ENCODE measurements around the gene AICDA.
"Not testable (repeated sequence)": the region's sequence is repeated elsewhere in the genome, so short reads cannot be mapped to it uniquely, and the experiment has no call there.

The AICDA gene

DNA sequence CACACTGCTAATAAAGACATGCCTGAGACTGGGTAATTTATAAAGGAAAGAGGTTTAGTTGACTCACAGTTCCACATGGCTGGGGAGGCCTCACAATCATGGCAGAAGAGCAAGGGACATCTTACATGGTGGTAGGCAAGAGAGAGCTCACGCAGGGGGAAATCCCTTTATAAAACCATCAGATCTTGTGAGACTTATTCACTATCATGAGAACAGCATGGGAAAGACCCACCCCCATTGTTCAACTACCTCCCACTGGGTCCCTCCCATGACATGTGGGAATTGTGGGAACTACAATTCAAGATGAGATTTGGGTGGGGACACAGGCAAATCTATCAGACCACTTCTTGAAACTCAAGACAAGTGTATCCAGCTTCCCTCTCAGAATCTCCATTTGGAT is 1.2 kb upstream of the AICDA start:
- not testable (repeated sequence) for DNase-seq (ENCODE audit: low read depth in 2 of 2, low spot score in 1 of 2)

DNA sequence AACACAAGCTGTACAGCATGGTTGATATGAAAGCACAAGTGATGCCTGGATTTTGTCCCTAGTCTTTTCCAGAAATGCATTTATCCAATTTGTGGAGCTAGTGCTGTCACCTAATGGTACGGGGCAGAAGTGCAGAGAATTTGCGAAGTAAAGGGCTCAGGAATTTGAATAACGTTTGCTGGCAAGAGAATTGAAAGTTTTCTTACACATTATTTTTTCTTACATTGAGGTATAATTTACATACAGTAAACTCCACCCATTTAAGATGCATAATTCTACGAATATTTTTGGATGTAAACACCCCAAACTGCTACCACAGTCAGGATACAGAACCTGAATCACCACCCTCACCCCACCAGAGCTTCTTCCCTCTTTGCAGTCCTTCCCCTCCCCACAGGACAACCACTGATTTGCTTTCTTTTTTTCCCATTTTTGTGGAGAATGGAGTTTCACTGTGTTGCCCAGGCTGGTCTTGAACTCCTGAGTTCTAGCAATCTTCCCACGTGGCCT is 3.5 kb downstream of the AICDA start:
- DNase-seq (ENCODE audit: low read depth in 2 of 2, low spot score in 1 of 2), result no peak

DNA sequence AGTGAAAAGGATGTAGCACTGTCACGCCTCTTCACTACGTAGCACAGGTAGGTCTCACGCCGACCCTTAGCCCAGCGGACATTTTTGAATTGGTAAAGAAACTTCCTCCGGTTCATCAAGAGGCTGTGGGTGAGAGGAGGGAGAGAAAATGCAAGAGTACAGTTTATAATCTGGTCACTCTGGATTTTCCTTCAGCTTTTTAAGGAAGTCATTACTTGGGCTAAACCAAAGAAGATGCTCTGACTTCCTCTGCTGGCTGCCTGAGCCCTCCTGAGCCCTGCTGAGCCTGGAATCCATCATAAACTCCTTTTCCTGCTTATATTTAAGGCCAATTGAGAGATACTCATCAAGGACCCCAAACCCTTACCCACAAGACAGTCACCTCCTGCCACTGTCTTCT is 5.8 kb downstream of the AICDA start:
- DNase-seq (ENCODE audit: low read depth in 2 of 2, low spot score in 1 of 2), result no peak

DNA sequence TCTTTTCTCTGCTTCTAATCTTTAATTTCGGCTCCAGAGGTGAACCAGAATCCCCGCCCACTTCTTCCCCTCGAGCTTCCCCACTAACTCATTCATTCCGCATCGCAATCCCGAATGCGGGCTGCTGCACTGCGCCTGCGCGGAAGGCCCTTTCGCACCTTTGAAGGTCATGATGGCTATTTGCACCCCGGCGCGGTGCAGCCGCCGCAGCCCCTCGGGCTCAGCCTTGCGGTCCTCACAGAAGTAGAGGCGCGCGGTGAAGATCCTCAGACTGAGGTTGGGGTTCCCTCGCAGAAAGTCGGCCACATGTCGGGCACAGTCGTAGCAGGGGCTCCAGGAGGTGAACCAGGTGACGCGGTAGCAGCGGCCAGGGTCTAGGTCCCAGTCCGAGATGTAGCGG is 7.6 kb downstream of the AICDA start:
- DNase-seq (ENCODE audit: low read depth in 2 of 2, low spot score in 1 of 2), result no peak

DNA sequence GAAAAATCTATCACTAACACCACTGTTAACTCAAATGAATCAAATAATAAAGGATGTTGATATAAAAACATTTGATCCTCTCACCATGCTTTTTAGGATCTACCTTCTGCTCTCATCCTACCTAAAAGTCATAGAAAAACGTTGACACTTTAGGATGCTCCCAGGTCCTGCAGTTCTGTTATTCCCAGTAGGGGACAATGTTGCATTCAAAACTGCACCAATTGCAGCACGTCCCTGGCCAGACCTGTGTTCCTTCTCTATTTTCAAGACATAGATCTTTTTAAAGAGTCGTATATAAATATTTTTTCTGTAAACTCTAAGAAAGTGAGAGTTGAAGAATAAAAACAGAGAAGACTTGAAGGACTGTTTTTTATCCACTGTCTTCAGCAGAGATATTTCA is 8.8 kb downstream of the AICDA start:
- no peak for DNase-seq (ENCODE audit: low read depth in 2 of 2, low spot score in 1 of 2)

DNA sequence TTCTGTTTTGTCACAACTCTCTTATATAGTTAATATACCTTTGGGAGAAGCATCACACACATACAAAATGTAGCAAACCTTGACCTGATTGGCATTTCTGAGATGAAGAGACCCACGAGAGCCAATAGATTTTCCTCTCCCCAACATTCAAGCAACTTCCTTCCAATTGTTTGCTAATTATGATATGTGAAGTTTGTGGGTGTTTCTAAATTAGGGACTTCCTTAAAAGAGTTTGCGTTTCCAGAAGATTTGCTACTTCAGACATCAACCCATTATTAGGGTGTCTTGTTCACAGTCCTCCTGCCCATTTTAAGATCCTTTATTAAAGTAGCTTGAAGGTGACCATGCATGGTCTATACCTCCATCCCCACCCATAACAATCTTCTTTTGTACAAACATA is 9.4 kb downstream of the AICDA start:
- no peak for DNase-seq (ENCODE audit: low read depth in 2 of 2, low spot score in 1 of 2)

DNA sequence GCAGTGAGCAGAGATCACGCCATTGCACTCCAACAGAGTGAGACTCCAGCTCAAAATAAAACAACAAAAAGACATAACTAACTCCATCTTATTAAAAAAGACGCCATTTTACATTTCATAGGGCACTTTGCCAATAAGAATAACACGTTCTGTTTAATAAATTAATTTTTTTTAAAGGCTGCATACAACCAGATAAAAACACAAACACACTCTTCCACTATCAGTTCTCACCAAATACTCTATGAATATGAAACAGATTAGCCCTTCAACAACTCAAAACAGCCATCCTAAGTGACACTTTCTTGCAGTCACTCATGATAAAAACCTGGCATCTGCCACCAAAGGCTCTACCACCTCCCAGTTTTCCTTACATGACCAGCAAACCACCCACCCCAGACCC is 16.1 kb downstream of the AICDA start:
- DNase-seq (ENCODE audit: low read depth in 2 of 2, low spot score in 1 of 2), result no peak

DNA sequence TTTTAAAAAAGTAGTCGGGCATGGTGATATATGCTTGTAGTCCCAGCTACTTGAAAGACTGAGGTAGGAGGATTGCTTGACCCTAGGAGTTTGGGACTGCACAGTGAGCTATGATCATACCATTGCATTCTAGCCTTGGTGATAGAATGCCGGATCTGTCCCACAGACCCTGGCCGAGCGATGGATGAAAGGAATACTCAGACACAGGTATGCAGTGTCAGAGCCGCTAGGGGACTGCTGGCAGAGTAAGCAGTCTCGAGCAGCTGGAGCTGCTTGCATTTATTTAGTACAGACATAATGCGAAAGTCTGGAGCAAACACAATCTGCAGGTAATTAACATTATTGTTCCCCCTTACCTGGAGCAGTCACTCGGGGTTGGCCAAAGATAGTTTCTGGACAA is 18.6 kb downstream of the AICDA start:
- DNase-seq (ENCODE audit: low read depth in 2 of 2, low spot score in 1 of 2), result no peak

DNA sequence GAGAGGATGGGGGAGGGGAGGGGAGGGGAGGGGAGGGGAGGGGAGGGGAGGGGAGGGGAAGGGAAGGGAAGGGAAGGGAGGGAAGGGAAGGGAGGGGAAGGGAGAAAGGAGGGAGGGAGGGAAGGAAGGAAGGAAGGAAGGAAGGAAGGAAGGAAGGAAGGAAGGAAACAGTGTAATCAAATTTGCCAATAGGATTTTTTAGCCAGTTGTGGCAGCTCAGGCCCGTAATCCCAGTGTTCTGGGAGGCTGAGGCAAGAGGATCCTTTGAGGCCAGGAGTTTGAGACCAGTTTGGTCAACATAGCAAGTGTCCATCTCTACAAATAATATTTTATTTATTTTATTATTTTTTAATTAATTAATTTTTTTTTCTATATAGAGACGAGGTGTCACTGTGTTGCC is 19.4 kb downstream of the AICDA start:
- no peak for DNase-seq (ENCODE audit: low read depth in 2 of 2, low spot score in 1 of 2)

DNA sequence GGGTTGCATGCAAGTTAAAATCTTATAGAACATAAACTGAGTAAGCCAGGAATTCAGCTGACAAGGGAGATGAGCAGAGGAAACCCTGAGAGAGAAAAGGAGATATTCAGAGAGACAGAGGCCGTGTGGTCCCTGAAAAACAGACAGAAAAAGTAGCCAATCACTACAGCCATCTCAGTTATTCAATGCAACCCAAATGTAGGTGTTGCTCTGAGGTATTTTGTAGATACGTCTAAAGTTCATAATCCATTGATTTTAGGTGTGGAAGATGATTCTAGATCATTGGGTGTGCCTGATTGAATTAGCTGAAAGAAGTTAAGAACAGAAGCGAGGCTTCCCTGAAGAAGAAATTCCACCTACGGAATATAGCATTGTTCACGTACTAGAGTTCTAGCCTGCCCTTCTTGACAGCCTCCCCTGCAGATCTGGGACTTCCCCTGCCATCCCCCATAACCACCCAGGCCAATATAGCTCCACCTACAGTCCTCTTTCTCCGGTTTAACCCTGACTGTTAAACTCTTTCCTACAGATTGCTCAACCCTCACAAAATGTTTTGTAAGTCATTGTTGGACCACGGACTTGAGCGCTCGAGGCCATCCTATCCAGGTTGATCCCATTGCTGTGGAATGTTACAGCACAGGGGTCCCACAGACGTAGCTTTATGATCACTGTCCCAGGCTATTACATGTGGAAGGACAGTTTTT is 21.7 kb downstream of the AICDA start:
- DNase-seq (ENCODE audit: low read depth in 2 of 2, low spot score in 1 of 2), result no peak

DNA sequence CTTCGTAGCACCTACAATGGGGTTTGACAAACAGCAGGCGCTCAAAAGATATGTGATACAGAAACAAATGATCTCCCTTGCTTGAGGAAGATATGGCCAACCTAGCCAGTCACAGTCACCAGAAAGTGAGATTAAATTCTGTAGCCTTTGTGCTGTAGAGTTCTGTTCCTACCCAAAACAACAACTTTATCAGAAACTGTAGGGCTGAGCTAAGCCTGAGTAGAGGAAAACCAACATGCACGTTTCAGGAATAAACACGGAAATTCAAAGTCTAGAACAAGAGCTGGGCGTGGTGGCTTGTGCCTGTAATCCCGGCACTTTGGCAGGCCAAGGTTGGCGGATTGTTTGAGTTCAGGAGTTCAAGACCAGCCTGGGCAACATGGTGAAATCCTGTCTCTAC is 23.0 kb downstream of the AICDA start:
- no peak for DNase-seq (ENCODE audit: low read depth in 2 of 2, low spot score in 1 of 2)

DNA sequence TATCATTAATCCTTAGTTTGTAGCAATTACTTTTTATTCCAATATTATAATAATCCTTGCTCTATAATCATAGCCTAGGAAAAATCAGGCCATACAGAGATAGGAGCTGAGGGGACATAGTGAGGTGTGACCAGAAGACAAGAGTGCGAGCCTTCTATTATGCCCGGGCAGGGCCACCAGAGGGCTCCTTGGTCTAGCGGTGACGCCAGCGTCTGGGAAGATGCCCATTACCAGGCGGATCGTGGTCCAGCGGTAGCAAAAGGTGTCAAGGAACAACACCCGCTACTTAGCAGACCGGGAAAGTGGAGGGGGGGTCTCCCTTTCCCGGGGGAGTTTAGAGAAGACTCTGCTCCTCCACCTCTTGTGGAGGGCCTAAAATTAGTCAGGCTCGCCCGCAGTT is 28.2 kb downstream of the AICDA start:
- not testable (repeated sequence) for DNase-seq (ENCODE audit: low read depth in 2 of 2, low spot score in 1 of 2)

DNA sequence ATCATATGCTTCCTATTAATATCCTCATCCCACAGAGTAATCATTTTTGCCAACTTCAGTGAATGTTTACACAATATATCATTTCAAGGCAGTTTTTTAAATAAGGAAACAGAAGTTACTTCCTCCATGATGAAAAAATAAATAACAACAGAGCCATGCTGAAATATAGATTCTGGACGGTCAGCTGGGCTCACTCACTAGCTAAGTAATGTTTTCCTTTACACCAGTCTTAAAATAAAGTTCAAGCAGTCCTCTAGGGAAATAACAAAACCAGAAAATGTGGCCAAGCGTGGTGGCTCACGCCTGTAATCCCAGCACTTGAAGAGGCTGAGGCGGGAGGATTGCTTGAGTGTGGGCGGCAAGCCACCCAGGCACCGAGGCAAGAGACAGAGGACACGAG is 28.7 kb downstream of the AICDA start:
- no peak for DNase-seq (ENCODE audit: low read depth in 2 of 2, low spot score in 1 of 2)

DNA sequence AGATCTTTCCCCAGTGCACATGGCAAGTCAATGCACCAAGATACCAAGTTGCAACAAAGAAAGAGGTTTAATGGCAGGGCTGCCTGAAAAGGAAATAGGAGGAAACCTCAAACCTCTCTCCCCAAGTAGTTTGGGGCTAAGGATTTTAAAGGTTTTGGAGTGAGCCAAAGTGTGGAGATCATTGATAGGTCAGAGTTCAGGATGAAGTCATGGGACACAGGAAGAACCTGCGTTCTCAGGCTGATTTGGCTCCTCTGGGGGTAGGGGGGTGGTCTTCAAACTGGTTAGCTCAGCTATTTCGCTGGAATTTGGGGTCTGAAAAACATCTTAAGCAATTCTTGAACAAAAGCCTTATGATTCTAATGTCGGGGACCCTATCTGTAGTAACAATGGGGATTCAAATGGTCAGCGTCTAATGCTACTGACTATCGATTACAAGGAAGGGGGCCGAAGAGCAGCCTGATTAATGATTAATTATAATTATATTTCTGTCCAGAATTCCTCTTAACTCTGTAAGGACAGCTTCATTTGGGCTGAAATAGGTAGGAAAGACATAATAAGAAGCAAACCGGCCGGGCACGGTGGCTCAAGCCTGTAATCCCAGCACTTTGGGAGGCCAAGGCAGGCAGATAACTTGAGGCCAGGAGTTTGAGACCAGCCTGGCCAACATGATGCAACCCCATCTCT is 31.4 kb downstream of the AICDA start:
- no peak for DNase-seq (ENCODE audit: low read depth in 2 of 2, low spot score in 1 of 2)

DNA sequence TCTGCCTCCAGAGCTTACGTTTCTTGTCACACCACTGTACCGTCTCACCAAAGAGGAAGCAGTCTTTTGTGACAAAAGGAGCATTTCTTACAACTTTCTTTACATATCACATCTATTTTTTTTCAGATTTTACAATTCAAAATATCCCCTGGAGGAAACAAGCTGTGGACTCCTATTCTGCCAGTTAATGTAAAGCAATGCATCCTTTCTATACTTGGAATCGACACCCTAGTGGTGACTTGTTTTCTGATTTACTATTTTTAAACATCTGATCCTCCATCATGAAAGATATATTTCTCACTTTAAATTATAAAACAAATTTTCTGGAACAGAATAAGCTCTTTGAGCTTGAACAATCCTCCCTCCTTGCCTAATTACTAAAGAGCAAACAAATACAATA is 34.8 kb downstream of the AICDA start:
- no peak for DNase-seq (ENCODE audit: low read depth in 2 of 2, low spot score in 1 of 2)

DNA sequence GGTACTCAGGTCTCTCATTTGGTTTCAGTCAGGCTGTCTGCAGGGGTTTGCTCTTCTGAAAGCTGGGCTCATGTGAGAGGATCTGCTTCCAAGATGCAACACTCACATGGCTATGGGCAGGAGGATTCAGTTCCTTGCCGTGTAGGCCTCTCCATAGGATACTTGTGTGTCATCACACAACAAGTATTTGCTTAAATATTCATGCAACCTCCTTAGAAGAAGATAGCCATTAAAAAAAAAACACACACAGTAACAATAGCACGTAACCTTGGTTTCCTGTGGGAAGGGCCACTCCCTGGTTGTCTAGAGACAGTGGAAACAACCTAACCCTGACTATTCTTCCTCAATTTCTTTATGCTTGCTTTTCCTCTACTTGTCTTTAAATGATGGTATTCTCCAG is 40.2 kb downstream of the AICDA start:
- DNase-seq (ENCODE audit: low read depth in 2 of 2, low spot score in 1 of 2), result no peak

DNA sequence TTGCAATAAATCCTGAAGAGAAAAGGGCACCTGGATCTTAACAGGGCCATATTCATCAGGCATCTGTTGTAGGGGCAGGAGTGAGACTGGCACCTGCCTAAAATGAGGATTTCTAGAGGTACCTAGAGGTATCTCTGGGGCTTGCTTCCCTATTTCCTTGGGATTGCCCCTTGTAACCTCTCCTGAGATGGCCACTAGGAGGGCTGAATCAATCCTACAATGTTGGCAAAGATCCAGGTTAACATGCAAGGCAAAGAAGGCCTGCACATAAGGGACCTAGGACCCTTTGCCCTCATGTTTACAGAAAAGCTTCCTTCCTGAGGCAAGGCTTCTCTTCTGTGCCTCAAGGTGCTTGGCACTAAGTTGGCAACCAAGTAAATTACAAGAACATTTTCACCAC is 46.1 kb downstream of the AICDA start:
- no peak for DNase-seq (ENCODE audit: low read depth in 2 of 2, low spot score in 1 of 2)

DNA sequence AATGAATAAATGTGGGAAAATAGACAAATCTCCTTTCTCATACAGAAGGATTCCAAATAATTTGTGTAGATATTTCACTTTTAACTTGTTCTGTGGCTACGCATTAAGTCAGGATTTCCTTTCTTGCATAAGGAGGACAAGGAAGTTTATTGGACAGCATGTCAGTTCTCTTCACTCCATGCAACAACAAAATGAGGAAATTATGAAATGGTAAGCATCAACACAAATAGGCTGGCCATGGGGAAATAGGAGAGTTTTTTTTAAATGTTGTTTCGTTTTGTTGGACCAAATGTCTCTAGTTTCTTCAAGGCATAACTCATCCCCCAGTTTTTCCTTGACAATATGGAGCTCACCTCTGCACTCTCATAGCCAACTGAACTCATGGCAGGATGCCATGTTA is 46.6 kb downstream of the AICDA start:
- not testable (repeated sequence) for DNase-seq (ENCODE audit: low read depth in 2 of 2, low spot score in 1 of 2)

DNA sequence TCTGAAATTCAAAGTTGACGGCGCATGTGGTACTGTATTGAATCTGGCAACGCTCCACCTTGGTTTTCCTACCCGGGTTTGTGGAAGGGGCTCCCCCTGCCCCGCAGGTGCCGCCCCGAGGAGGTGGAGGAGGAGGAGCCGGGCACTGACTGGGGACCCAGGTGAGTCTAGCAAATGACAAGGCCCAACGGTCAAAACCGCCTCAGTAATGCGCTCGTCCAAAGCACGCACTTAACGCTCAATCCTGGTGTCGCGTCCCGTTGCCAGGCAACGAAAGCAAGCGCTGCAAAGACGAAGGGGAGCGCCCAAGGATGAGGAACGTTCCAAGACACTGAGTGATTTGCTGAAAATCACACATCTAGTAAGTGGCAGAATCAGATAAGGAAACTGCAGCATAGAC is 48.0 kb downstream of the AICDA start:
- DNase-seq (ENCODE audit: low read depth in 2 of 2, low spot score in 1 of 2), result no peak

DNA sequence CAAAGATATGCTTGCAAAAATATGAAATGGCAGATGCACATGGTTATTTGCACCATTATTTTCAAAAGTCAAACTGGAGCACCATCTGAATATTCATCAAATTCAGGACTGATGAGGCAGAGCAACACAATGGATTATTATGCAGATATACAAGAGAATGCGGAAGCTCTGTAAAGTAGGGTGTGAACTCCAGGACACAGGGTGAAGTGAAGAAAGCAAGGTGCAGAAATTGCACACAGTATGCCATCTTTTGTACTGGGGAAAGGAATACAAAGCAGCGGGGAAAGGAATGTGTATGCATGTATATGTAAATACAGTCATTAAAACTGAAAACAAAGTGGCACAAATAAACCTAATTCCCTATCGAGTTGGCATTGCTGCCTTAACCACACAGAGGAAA is 49.3 kb downstream of the AICDA start:
- no peak for DNase-seq (ENCODE audit: low read depth in 2 of 2, low spot score in 1 of 2)

DNA sequence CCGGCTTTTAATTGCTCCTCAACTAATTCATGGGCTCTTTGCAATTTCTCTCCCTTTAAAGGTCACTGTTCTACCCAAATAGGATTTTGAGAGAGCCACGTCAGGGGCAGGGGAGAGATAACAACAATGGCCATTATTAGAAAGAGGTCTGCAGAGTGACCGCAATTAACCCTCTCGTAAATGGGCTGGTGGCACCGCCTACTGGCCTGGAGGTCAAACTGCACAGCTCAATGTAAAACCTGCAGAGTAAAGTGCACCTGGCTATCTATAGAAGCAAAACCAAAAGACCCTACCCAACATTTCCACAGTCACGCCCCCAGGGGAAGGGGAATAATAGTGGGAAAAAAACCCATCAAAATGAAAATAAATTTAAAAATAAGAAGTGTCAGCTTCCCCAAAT is 50.3 kb downstream of the AICDA start:
- DNase-seq (ENCODE audit: low read depth in 2 of 2, low spot score in 1 of 2), result no peak

DNA sequence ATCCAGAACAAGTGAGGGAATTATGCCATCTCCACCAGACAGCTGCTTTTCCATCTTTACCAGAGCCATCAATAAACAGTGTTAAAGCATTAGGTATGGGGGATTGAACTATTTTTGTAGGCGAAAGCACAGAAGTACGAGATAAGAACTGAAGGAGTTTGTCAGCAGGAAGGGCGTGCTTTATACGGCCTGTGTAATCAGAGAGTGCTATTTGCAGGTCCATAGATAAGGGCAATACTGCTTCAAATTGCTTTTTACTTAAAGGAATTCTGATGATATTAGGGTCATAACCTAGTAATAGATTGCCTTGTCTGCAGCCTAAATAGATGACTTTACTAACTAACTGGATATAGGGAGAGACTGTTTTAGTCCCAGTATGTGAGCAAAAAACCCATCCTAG is 51.6 kb downstream of the AICDA start:
- no peak for DNase-seq (ENCODE audit: low read depth in 2 of 2, low spot score in 1 of 2)

DNA sequence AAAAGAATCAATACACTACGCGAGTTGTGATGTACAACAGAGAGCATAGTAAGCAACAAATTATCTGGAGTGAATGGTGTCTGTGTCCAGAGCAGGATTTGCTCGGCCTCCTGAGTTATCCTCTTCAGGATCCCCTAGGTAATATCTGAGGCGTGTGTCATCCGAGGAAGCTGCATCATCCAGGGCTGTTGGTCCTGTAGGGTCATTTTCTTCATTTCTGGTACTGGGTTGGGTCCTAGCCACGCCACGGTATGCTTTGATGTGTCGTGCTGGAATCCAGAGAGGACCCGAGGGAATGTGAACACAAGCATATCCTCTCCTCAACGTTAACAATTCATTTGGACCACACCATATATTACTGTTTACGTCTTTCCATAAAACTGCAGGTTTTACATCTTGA is 53.0 kb downstream of the AICDA start:
- DNase-seq (ENCODE audit: low read depth in 2 of 2, low spot score in 1 of 2), result no peak
